ENCODE data around the gene DIP2C. TPM values are rescaled to one million over a fixed set of nuclear protein-coding genes. Genes with fewer than 3 reads are reported as not detected.
A peak's percentile ranks its signal among the peaks of the same experiment; 100 is the strongest.
"Not testable (repeated sequence)": the region's sequence is repeated elsewhere in the genome, so short reads cannot be mapped to it uniquely, and the experiment has no call there.

The DIP2C gene
- total RNA-seq, 1 donor from 2014 or later = 41.6 TPM

DNA sequence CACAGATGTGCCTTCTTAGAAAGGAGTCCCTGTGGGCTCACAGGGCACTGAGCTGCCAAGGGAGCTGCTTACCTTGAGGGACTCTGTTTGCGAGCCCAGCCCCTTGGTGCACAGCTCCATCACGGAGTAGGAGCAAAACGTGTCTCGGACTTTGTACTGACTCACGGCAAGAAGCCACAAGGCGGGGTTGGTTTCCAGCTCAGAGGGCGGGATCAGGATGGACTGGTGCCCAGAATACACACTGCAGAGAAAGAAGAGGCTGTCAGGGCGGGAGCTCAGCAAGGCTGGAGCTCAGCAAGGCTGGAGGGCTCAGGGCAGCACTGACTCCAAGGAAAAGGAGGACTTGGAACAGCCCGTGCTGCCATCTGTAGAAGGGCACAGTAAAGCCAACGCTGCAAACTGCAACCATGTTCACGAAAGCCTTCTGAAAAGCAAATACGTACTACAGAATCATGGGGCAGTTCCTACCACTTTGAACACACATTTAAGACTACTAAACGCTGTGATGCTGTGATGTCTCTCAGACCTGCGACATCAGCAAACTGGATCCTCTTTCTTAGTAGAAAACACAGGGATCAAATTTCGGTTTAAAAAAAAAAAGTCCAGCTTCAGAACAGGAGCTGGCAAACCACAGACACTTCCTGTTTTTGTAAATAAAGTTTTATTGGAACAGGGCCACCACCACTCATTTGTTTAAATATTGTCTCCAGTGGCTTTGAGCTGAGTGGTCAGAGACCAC is 359.9 kb downstream of the DIP2C start:
- DNase-seq (ENCODE audit: low spot score in 2 of 2) = peak; percentile 62 to 63
- FAIRE-seq = no peak

DNA sequence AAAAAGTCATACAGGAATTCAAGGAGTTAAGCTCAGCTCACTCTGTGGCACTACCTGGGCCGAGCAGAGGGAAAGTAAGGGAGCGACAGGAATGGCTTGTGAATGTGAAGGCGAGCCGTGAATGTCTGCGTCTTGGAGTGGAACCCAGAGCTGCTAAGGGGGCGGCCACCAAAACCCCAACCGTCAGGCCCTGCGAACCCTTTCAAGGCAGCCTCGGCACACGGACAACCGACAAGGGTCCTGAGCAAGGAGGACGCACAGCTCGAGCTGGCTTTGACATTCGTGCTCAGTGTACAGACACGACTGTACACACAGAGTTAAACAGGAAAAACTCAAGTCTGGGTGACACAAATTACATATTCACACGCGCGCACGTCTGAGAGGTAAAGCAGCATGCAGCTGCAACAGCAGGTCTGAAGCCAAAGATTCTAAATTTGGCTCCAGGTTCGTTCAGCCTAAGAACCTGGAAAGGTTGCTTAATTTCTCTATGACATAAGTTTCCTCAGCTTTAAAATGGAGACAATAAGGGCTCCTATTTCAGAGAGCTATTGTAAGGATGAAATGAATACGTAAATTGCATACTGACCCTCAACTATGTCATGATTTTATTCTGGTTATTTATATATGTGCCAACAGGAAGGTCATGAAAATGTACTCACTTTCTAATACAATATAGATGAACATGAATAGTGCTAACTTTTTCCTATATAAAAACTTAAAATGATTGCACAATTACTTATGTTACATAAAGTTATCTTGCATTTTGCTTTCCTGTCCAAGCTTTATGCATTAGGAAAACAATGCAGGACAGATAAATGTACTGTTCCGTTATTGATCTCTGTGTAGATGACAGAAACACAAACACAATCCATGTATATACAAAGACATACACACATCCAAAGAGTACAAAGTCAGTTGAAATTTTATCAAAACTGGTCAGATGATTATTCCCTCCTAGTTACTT is 361.3 kb downstream of the DIP2C start:
- FAIRE-seq = no peak
- DNase-seq (ENCODE audit: low spot score in 2 of 2) = no peak

DNA sequence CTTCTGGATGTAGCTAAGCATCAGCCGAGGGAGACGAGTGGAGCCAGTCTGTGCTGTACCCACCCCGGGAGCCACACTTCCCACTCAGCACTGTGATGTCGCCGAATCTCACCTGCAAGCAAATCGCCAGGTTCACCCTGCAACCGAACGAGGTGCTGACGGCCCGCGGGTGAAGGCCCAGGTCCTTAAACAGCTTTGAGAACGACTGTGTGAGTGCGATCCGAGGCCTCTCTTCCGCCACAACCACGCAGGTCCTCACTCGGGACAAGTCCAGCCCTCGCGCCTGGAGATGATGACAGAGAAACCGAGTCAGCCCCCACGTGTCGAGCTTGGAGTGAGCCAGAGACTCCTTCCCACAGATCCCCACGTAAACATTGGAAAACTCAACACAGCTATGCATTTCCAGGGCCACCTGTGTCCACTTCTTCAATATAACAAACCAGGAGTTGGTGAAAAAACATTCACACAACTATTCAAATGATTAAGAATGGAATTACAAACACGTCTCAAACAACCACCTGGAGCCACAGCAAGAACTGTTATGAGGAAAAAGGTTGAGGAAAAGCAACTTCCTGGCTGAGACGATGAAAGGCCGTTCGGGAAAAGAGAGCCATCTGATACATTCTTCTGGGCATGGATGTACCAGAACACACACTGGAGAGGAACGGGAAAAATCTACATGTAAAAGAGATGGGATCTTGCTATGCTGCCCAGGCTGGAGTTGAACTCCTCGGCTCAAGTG is 362.4 kb downstream of the DIP2C start:
- DNase-seq (ENCODE audit: low spot score in 2 of 2) (no peak), FAIRE-seq (no peak)

DNA sequence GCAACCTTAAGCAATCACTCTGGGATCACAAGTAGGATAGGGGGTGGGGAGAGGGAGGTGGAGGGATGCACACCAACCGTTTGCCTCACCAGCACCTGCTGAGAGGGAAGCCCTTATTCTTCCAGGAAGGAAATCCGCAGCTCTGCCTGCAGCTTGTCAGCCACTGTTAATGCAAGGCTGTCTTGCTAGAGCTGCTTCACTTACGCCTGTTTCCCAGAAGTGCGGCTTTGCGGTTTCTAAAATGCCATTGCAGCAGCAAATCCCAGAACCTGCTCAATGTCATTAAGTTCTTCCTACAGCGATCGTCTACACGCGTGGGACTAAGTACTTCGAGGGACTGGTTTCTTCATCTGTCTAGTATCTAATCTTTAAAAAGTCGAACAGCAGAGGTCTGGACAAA is 363.1 kb downstream of the DIP2C start:
- no peak for FAIRE-seq

DNA sequence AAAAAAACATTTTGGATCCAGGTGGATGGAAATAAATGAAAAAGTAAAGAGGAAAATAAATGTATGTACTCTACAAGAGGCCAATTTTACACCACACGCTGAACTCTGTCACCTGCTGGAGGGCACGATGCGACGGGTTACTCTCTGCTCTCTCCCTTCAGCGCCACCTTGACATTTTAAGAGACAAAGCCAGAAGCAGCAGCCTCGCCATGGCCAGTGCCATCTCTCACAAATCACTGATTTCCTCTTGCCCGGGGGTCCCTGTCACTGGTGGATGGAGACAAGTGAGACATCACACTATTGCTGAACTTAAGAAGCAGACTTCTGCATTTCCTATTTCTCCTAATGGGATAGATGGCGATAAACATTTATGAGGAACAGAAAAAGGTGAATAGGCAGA is 364.2 kb downstream of the DIP2C start:
- DNase-seq (ENCODE audit: low spot score in 2 of 2) (no peak), FAIRE-seq (no peak)

More for the DNA sequence above, 363.1 kb downstream of the DIP2C start:
- DNase-seq (ENCODE audit: low spot score in 2 of 2) = no peak

DNA sequence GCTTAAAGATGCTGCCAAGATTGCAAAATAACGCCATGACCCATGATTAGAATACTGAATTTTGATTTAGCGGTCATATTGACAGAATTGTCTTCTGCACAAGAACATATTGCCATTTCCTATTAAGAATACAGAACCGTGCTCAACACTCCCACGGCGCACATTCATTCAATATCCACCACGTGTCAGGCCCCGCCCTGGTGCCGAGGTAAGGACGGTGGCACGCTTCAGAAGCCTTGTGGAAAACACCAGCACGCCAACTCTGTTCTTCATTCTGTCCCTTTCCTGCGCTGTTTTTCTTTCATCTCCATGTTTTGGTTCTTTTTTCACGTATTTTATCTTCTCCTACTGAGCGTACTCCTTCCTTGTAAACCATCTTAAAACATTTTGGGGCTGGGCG is 364.9 kb downstream of the DIP2C start:
- FAIRE-seq = no peak
- no peak for DNase-seq (ENCODE audit: low spot score in 2 of 2)

DNA sequence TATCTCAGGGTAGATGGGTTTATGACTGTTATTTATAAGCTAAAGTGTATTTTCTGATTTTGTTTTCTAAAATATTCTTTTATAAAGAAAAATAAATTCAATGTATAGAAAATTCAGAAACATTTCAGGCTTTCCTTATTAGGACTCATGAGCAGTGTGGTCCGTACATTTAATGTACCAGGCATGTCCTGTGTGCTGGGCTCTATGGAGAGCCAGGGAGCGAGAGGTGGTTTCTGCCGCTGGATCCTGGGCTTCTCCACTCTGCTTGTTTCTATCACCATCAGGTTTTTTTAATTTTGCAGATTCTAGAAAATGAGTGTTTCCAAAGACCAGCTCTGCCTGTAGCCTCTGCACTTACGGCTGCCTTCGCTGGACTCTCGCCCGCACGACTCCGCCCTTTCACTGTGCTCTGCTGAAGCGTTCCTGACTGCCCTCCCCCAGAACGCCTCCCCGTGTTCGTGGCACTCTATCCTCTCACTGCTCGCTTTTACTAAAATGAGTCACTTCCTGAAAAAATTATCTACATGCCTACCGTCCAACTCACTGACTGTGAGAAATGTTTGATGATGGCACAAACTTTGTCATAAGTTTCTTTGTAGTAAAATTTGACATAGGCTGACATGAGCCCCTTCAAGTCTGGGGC is 365.7 kb downstream of the DIP2C start:
- FAIRE-seq = no peak
- peak in 1 of 2 donors; percentile 38 for DNase-seq (ENCODE audit: low spot score in 2 of 2)

DNA sequence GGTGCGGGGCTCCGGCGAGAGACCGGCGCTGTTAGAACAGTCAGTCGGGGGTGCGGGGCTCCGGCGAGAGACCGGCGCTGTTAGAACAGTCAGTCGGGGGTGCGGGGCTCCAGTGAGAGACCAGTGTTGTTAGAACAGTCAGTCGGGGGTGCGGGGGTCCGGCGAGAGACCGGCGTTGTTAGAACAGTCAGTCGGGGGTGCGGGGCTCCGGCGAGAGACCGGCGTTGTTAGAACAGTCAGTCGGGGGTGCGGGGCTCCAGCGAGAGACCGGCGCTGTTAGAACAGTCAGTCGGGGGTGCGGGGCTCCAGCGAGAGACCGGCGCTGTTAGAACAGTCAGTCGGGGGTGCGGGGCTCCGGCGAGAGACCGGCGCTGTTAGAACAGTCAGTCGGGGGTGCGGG is 366.4 kb downstream of the DIP2C start:
- DNase-seq (ENCODE audit: low spot score in 2 of 2); FAIRE-seq: not testable (repeated sequence)

DNA sequence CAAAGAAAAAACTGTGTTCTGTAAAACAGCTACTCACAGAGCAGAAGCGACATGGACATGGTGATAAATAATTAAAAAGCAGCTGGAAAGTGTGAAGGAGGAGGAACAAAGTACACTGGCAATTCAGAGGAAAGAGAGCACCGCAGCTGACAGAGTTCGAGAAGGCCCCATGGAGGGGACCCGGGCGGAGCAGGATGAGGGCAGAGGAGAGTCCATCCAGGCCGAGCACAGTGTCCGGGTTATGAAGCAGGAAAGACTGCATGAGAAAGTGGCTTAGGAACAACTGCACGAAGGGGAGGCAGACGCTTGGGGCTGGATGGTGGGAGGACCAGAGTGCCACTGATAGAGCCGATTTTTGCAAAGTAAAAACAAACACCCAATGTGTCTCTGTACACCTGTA is 368.7 kb downstream of the DIP2C start:
- no peak for DNase-seq (ENCODE audit: low spot score in 2 of 2)

DNA sequence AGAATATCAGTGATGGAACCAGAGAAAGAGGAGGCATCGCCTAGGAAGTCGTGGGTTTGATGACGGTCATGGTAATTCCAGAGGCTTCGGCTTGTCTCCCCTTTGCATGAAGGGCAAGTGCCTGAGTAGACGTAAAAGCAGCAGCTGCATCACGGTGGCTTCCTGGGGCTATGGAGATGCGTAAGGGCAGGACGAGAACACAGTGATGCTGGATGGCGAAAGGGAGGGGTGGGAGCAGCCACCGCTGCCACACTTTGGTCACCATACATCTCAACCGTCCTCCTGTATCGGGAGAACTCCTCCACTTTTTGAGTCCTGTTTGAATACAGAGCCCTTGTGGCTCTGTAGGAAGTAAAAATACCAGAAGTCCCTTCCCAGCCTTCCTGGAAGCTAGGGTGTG is 371.5 kb downstream of the DIP2C start:
- FAIRE-seq (no peak), DNase-seq (ENCODE audit: low spot score in 2 of 2) (no peak)

More for the DNA sequence above, 368.7 kb downstream of the DIP2C start:
- no peak for FAIRE-seq

DNA sequence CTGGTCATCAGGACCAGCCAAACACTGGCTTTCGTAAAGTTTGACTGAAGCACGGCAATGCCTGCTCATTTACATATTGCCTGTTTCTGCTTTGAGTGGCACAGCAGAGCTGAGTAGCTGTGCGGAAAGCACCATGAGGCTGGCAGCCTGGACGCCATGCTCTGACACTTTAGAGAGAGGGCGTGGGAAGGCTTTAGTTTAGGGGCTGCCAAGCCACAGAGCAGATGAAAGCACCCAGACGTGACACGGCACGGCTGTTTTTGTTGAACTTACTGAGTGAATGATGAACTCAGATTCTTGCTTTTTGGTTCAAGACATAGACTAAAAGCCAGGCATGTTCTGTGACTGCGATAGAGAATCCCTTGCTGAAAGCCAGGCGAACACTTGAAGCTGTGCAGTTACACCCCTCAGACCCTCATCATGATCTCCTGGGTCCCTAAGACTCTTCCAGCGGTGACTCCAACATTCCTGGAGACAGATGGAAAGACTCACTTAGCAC is 372.1 kb downstream of the DIP2C start:
- FAIRE-seq (no peak), DNase-seq (ENCODE audit: low spot score in 2 of 2) (no peak)

DNA sequence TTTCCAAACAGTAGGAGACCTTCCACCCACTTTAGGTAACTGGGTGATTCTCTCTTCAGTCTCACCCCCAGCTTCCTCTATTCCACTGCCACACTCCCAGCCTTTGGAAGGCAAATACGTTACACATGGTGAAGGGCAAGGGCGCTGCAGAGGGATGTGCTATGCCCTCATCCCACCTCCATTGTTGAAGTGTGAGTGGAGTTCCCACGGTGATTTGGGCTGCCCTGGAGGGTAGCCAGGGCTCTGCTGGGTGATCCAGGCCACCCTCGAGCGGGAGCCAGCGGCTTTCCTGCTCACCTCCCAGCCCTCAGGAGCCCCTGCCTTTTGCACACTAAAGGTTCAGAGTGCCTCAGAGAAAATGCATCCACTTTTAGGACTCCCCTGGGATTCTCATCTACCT is 373.1 kb downstream of the DIP2C start:
- FAIRE-seq = no peak
- DNase-seq (ENCODE audit: low spot score in 2 of 2) = no peak

DNA sequence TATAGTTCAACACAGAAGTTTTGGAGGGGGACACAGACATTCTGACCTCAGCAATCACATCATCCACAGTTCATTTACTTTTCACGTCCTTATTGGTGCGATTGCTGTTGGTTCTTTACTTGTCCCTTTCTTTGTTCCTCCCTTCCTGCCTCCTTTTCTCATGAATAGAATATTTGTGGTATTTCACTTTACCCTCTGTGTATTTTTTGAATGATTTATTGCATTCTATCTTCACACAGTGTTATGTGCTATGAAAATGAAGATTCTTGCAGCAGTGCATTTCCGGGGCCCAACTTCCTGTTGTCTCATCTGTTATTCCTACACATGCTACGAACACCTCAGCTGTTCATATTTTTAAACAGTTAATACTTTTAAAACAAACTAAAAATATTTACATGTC is 374.6 kb downstream of the DIP2C start:
- FAIRE-seq = no peak

DNA sequence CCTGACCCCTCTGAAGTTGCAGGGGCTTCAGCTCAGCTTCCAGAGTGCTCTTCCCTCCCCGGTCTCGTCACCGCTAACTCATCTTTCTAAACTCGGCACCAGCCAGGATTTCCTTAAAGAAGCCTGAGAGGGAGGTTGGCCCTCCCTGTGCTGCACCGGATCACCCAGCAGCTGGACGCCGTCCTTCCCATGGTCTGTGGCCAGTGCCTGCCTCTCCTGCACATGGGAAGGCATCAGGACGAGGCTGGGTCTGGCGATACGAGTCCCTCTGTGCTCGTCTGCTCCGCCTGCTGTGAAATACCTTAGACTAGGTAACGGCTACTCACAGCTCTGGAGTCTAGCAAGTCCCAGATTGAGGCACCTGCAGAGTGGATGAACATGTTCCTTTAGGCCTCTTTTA is 375.1 kb downstream of the DIP2C start:
- no peak for FAIRE-seq
- DNase-seq (ENCODE audit: low spot score in 2 of 2) = no peak

More for the DNA sequence above, 374.6 kb downstream of the DIP2C start:
- DNase-seq (ENCODE audit: low spot score in 2 of 2) = no peak

DNA sequence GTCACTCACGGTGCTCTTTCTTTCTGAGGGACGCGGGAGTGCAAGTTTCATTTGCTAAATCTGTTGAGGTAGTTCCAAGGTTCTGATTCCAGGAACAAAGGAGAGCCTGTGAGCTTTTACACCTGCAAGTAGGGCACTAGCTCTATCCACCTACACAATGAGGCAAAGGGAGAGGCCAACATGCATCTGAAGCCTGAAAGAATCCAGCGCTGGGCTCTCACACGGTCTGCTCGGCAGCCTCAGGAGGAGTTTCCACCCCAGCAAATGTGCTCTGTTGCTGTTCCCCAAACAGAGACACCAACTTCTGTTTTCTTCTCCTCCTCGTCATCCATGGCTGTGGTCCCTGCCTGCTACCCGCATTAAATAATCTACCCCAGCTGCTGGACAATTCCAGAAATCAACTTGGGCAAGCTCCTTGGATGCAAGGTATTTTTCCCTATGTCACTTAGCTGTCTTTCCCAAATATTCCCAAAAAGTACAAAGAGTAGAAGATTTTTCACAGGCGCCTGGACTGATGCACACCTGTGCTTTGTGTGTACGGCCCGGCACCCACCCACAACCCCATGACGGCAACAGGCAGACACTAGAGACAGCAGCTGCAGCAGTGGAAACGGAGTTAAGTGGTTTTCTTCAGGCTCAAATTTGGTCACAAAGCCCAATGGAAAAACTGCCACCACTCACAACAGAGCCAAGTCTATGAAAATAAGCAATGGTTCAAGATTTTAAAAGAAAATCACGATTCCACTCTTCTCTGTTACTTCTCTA is 377.4 kb downstream of the DIP2C start:
- FAIRE-seq (no peak), DNase-seq (ENCODE audit: low spot score in 2 of 2) (no peak)

DNA sequence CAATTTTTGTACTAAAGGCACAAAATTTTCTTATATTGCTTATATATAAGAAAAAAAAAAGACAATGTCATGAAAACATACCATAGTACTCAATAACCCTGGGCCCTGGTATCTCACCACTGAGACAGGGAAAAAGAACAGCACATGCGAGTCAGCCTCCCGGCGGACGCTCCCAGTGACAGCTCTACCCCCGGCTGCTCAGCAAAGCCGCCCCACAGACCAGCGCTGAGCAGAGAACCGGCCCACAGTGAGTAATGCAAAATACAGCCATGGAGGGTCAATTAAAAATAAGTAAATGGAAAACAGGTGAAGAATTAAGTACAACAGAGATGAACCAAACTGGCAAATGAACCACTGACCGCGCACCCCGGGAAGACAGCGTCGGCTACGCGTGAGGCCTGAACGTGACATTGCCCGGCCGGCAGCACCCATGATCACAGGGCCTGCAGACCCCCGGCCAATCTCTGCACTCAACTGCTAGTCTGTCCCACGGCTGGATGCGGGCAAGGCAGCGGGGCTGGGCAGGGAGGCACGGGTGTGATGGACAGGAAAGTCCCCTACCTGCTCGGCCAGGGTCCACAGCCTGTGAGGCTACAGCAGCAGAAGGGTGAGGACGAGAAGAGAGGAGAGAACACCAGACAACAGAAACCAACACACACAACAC is 378.4 kb downstream of the DIP2C start:
- FAIRE-seq = no peak

DNA sequence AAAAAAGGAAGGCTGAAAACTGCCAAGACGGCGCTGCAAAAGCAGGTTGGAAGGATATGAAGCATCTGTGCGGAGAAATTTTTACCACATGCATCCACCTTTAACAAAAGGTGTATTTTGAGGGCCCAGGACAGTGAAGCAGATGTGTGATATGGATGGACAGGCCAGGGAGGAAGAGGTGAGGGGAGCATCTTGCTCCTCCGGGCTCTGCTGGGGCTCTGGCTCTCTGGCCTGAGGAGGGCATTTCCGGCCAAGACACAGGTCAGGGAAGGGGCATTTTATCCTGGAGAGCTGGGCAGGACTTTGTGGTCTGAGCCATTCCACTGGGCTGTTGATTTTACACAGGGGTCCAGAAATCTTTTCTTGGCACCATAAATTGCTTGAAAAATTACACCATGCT is 379.1 kb downstream of the DIP2C start:
- FAIRE-seq = no peak
- no peak for DNase-seq (ENCODE audit: low spot score in 2 of 2)

More for the DNA sequence above, 378.4 kb downstream of the DIP2C start:
- no peak for DNase-seq (ENCODE audit: low spot score in 2 of 2)

DNA sequence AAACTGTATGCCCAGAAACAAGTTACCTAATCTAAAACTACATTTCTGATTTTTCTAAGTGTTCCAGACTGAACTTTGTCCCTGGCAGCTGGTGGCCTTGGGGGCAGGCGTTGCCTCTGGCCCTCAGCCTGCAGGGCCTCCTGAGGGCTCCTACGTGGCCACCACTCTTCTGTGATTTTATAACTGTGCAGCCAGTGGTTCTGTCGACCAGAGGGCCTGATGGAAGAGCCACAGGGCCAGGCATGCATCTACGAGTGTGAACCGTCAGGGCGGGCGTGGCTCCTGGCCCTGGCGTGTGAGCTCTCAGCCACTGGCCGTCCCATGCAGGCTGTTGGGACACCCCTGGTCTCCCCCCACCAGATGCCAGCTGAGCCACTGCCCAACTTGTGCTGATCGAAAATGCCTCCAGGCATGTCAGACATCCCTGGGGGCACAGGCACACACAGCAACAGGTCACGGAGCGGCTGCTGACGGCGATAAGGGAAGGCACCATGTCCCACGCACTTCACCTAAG is 380.8 kb downstream of the DIP2C start:
- no peak for FAIRE-seq
- no peak for DNase-seq (ENCODE audit: low spot score in 2 of 2)

DNA sequence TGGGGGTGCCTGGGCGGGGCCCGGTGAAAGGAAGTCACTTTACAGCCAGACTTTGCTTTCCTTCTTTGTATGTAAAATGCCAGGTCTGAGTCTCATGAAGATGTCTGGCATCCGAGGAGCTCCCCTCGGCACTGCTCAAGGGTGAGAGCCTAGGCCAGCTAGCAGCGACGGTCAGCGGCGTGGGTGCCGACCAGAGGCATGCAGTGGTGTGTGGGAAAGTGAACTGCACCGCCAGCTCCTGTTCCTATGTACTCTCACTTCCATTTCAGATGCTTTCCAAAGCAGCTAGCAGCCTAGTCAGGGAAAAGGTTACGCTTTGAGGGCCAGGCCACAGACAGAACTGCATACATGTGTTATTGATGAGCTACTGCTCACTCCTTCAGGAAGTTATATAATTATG is 381.4 kb downstream of the DIP2C start:
- FAIRE-seq = no peak
- no peak for DNase-seq (ENCODE audit: low spot score in 2 of 2)
